Measurements from ENCODE around the gene GALNT2.

The GALNT2 gene

DNA sequence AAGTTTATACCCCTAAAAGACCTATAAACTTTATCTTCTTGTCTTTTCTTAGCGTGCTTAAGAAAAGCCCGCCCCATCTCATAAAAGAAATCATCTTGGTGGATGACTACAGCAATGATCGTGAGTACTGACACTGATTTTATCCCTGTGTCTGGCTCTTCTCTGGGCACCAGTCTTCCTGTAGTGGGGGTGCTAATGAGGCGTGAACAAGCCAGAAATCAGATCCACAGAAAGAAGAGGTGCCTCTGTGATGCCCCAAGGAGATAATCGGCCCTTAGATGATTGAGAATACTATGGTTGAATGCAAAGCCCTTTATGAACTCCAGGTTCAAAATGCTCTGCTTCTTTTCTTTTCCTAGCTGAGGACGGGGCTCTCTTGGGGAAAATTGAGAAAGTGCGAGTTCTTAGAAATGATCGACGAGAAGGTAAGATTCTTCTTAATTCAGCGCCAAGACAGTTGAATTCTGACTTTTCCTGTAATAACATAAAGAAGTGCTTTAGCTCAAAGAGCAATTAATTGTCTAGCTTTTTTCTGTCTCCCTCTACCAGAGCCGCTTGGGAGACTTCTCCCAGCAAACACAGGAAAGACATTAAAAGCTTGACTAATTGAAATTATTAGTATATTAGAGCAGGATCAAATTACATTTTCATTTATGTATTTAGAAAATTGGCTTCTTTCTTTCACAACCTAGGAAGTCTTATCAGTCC, 169.4 kb downstream of the GALNT2 start:
- DNase-seq (ENCODE audit: low read depth): no peak

DNA sequence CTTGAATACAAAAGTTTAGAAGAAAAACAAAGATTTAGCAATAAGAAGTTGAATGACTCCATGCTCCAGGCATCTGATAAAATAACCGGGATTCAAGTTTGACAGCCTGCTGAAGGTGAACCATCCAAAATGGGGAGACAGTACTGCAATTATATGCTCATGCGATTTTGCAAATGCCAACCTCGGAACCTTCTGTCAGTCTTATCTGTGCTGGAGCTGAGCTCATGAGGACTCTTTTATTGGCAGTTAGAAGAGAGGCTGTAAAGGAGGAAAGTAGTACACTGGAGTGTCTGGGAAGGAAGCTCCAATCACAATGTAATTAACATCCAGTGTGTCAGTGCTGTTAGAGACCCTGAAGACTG, 170.0 kb downstream of the GALNT2 start:
- DNase-seq (ENCODE audit: low read depth): no peak

DNA sequence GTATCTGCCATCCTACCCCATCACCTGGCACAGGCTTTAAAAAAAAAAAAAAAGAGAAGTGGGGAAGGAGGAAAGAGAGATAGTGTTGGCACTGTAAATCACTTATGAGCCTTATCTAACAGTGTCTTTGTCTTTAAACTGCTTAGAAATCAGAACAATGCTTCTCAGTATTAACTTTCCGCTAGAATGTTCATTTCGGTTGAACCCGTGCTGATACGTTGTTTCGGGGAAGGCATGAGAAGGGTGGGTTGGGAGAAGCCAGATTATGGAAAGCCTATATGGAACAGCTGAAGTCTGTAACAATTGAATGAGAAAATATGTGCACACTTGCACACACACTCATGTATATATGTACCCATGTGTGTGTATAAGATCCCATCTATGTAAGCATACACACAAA, 170.8 kb downstream of the GALNT2 start:
- no peak for DNase-seq (ENCODE audit: low read depth)

DNA sequence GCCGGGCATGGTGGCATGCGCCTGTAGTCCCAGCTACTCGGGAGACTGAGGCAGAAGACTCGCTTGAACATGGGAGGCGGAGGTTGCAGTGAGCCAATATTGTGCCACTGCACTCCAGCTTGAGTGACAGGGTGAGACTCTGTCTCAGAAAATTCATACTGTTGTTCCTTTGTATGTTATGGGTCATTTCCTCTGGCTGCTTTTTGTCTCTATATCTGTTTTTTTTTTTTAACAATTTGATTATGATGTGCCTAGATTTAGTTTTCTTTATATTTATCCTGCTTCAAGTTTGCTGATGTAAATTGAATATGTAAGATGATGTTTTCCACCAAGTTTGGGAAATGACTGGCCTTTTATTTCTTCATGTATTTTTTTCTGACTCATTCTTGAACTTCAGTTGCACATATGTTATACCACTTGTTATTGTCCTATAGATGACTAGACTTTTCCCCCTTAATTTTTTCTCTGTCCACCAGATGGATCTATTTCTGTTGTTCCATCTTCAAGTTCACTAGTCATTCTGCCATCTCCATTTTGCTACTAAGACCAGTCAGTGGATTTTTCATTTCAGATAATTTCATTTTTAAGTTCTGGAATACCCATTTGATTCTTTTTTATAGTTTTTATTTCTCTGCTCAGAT, 173.5 kb downstream of the GALNT2 start:
- no peak for DNase-seq (ENCODE audit: low read depth)

DNA sequence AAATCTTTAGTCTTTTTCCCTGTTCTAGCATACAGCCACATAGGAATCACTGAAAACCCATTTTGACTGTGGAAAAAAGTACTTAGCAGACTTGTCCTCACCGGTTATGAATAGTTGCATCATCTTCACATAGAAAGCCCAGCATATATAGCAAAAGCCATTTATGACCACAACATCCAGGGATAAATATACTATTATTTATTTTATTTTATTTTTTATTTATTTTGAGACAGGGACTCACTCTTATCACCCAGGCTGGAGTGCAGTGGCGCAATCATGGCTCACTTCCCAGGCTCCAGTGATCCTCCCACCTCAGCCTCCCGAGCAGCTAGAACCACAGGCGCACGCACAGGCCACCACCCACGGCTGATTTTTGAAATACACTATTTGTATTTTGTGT, 175.3 kb downstream of the GALNT2 start:
- no peak for DNase-seq (ENCODE audit: low read depth)

DNA sequence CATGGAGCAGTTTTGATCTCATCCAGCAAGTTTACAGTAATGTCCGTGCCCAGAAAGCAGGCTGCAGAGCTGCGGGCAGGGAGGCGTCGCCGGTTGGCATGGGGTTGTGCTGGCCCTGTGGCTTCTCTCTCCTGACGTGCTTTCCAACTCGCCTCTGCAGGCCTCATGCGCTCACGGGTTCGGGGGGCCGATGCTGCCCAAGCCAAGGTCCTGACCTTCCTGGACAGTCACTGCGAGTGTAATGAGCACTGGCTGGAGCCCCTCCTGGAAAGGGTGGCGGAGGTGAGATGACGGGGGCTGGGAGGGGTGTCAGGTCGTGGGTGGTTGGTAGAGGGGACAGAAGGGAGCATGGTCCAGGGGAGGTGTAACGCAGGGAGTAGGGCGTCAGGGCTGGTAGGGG, 176.1 kb downstream of the GALNT2 start:
- no peak for DNase-seq (ENCODE audit: low read depth)

DNA sequence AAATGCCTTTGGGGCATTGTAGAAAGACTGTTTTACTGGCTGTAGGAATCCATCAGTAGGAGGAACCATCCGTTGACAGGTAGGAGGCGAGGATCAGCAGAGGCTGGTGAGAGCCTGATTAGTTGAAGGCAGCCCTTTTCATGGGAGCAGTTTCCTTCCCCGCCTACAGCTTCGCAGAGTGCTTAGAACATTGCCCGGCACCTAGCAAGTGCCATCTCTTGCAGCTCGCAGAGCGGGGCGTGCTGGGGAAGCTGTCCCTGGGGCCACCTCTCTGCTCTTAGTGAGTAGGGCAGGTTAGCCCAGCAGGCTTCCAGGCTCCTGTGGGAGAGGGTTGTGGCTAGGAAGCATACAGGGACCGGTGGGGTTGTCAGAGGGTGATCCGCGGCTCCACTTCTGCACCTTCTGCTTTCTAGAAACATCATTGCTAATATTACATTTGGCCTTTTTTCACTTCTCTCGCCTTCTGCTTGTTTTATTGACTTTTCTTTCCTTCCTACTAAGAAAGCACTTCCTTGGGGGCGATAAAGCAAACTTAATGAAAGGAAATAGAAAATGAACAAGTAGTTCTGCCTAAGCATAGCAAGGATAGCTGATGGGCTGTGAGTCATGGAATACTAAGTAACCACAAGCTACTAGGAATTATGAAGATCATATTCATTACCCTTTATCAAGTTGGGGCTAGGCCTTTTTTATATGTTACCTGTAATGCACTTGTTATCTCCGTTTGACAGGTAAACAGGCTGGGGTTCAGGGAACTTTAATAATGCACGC, 176.7 kb downstream of the GALNT2 start:
- DNase-seq (ENCODE audit: low read depth): peak; percentile 68

DNA sequence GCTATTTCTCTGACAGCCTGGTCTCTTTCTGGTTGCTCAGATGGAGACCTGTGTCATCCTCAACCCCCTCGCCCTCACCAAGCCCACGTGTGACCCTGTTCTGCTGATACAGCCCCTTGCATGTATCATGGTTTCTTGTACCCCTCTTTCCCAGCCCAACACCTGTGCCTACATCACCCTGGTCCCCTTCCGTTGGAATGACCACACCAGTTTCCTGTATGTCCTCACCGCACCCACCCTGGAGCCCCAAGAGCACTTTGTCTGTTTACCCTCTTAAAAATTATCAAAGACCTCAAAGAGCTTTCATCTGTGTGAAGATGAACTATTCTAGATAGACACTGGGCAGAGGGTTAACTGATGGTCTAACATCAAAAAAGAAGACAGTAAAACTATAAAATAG, 179.5 kb downstream of the GALNT2 start:
- DNase-seq (ENCODE audit: low read depth): no peak

DNA sequence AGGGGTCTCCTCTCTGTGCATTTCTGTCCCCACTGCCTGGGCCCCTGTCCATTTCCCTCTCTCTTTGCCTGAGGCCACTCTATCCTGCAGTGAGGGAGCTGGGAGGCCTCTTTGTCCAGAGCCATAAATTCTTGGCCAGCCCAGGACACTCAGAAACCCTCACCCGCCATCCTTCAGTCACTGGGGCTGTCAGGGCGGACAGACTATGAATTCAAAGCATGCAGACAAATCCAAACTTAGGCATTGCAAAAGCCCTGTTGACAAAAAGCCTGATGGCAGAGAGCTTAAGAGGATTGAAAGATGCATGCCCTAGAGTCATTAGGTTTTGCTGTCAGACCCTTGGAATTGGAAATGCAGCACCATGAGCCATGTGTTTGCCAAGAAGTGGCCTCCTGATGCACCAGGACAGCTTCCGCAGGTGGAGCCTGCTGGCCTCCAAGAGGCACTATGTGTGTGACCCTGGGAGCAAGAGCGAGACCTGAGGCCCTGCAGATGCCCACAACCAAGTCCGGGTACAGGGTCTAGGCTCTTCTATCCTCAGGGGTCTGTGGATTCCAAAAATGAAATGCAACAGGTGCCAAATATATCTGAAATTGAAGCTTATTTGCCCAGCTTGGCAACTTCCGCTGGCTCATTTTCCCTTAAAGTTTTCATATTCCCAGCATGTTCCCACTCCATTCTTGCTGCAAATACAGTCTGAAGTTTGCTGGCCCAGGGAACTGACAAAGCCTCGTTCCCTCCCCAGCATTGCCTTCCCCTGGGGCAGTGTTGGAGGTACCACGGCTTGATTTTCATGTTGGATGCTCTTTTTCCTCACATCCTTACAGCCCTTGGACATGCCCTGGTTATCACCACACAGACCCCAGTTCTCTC, 181.2 kb downstream of the GALNT2 start:
- no peak for DNase-seq (ENCODE audit: low read depth)

DNA sequence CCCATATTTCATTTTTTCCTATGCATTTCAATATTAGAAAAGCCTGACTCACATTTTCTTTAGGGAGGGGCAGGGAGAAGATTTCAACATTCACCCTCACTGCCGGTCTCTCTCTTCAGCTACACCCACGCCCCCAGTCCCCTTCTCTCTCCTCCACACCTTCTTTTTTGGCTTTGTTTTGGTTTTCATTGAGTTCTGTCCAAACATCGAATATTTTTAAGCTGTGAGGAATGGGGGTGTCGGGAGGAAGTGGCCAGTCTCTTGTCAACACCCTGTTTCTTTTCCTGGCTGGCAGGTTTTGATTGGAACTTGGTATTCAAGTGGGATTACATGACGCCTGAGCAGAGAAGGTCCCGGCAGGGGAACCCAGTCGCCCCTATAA, 181.8 kb downstream of the GALNT2 start:
- no peak for DNase-seq (ENCODE audit: low read depth)

DNA sequence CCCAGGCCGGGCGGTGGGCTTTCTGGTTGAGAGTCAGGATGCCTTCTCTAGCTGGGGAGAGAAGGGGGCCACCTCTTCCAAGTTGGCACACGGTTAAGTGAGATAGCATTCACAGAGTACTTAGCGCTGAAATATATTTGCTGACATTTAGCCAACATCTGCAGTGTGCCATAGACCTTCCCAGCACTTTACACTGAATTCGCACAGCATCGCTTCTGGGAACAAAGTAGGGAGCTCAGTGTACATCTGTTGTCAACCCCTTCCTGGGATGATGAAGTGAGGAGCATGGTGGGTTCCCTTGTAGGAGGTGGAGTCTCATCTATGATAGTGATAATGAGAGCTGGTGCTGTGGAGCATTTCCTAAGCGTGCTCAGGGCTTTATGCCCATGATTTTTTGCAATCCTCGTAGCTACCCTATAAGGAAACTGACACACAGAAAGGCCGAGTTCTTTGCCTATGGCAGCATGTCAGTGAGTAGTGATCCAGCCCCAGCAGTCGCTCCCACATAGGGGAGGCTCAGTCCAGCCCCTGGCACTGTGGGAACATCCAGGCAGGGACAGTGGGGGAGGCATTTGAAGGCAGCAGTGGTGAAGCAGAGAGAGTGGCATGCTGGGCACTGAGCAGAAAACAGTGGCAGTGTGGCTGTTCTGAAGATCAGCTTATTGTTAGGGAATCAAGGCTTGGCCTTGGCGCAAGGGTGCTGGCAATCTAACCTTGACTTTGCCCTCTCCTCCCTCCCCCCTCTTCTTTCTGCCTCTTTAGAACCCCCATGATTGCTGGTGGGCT, 182.8 kb downstream of the GALNT2 start:
- no peak for DNase-seq (ENCODE audit: low read depth)

DNA sequence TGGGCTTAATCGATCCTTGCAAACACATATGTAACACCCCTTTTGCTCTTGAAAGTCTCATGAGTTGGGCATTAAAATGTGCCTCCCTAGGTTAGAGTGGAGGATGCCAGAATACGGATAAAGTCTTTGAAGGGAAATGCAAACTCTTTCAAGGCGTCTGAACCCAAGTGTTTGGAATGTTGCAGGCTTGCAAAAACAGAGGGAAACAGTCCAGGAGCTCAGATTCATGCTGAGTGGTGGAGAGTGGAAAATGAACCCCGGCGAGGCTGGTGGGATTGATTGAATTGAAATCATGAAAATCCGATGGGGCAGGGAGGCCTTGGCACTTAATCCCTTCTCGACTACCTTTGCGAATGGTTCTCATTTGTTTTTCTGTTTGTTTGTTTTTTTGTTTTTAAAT, 183.6 kb downstream of the GALNT2 start:
- no peak for DNase-seq (ENCODE audit: low read depth)

DNA sequence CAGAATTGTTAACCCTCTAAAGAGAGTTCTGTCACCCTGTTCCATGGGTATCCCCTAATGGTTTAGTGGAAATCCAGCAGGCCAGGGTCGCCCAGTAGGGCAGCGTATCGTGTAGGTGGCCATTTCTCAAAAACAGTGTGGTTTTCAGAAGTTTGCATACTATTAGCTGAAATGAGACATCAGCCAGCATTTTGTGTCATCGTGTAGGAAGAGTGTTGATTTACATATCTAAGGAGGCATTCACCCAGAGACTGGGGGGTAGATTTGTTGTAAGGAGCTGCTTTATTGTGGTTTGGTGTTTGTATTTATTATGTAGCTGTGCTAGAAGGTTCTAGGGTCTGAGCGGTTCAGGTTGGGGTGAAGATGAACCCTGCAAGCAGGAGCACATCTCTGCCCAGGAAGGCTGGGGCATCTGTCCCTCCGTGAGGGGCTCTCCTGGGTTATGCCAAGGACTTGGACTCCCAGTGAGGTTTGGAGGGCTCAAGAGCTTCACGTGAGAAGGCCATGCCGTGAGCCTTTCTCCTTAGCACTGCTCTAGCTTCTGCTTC, 184.7 kb downstream of the GALNT2 start:
- DNase-seq (ENCODE audit: low read depth): no peak

DNA sequence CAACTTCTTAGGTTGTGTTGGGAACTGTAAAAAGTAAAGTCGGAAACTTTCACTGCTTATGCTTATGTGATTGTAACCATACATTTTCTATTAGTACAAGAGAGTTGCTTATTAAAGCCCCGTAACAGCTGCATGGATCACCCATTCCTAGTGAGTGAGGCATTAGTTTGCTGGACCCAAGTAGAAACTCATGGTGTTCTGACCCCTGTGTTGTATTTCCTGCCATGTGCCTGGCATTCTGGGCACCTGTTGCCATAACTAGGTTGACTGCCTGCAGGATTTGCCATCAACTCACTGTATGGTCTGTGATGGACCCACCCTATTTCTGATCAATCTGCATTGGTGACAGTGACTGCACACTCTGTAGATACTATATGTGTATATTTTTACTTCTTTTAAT, 186.1 kb downstream of the GALNT2 start:
- no peak for DNase-seq (ENCODE audit: low read depth)

DNA sequence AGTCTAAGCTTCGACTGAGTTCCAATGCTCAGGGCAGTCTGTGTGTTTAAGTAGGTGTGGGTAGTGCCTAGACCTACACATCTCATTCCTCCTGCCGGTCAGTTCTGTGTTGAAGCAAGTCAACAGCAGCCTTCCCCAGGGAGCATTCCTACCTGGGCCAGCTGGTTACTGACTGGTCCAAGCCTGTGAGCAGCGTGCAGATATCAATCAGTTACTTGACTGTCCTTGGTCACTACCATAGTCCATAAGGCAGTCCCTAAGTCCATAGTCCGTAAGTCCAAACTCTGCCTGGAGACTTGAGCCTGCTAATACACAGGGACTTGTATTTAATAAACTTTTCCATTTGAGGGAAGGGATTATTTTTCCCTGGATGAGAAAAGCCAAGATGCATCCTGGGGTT, 187.2 kb downstream of the GALNT2 start:
- no peak for DNase-seq (ENCODE audit: low read depth)

DNA sequence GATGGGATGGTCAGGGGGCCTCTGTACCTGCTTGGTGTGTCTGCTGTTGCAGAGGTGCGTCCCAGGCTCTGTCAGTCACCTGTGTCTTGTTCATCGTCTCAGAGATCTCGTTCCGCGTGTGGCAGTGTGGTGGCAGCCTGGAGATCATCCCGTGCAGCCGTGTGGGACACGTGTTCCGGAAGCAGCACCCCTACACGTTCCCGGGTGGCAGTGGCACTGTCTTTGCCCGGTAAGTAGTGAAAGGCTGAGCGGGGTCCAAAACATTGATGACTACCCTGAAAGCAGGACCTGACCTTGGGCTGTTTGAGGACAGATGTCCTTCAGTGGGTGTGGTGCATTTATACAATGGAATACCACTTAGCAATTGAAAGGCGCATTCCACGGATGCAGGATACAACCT, 188.1 kb downstream of the GALNT2 start:
- DNase-seq (ENCODE audit: low read depth): no peak

DNA sequence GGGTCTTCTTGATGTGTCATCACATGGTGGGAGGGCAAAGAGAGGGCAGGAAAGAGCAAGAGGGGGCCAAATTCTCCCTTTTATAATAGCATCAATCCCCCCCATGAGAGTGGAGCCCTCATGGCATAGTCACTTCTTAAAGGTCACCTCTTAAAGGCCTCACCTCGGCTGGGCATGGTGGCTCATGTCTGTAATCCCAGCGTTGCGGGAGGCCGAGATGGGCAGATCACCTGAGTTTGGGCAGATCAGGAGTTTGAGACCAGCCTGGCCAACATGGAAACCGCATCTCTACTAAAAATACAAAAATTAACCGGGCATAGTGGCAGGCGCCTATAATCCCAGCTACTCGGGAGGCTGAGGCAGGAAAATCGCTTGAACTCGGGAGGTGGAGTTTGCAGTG, 189.0 kb downstream of the GALNT2 start:
- no peak for DNase-seq (ENCODE audit: low read depth)

DNA sequence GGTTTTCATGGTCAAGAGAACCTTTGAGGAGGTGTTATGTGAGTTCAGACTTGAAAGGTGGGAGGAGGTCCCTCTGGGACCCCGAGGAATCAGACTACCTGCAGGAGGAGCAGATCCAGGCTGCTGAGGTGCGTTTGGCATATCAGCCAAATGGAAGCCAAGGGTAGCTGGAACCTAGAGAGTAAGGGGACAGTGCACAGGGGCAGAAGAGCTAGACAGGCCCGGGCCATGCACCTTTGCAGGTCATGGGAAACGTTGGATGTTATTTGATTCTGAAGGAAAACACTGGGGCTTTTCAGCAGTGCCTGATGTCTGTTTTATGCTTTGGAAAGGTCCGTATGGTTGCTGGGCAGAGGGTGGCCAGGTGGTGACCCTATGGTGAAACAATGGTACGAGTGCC, 189.9 kb downstream of the GALNT2 start:
- no peak for DNase-seq (ENCODE audit: low read depth)

DNA sequence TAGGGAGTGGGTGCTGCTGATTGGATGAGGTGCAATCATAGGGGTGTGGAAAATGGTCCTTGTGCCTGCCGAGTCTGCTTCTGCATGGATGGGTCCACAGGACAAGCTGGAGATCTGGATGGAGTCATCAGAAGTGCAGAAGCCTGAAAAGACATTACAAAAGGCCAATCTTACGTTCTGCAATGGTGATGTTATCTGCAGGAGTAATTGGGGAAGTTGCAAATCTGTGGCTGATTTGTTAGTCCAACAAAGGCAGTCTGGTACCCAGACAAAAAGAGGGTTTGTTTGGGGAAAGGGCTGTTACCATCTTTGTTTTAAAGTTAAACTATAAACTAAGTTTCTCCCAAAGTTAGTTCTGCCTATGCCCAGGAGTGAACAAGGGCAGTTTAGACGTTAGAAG, 192.6 kb downstream of the GALNT2 start:
- DNase-seq (ENCODE audit: low read depth): no peak

DNA sequence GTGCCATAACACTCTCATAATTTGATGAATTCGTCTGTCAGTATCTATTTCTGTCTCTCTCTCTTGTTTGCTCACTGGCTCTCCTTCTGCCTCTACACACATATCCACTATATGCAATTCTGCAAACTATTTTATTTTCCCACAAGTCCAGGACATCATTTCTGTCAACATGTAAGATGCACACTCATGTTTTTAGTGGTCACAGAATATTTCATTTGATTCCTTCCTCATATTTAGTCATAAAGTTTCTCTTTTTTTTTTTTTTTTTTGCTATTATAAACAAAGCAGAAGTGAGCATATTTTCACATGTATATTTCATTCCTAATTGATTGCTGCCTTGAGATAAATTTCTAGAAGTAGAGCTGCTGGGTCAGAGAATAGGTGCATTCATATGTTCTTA, 193.8 kb downstream of the GALNT2 start:
- no peak for DNase-seq (ENCODE audit: low read depth)

DNA sequence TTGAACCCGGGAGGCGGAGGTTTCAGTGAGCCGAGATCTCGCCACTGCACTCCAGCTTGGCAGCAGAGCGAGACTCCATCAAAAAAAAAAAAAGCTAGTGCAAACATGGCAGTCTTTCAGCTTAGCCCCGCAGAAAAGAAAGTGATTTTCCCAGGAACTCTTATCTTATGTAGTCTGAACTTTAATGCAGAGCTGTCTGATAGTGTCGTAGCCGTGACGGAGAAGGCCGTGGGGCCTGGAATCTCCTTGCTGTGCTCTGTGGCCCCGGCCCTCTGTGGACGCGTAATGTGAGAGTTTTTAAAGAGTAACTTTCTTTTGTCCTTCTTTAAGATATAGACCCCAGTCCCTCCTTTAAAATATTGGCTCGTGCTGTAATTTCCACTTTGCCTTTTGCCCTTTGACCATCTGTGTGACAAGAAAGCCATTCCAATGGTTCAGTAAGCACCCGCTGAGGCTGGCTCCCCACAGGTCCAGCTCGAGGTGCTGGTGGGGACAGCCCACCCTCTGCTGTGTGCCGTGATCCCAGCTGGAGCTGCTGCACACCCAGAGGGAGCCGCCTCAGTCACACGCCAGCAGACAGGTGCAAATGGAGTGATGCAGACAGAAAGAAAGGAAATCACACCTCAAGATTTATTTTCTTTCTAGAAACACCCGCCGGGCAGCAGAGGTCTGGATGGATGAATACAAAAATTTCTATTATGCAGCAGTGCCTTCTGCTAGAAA, 195.1 kb downstream of the GALNT2 start:
- DNase-seq (ENCODE audit: low read depth): no peak
